Coronary artery (tissue), 2 donors: ENCODE data around the gene GSTT2.

Source experiments
- DNase-seq: peaks from one replicate; pipeline ENCODE4 v3.0.0-alpha.2; 2017; ENCODE audit warnings: low spot score
- H3K27ac ChIP-seq, 2 donors: fragments of 200-600 bp; sonication (generic); one replicate each; pipeline ENCODE4 v1.5.1; 2016 to 2019
- H3K4me3 ChIP-seq: fragments of 200-600 bp; sonication (generic); 2 replicates; pipeline ENCODE4 v1.5.1; 2016; ENCODE audit warnings: mild to moderate bottlenecking, moderate library complexity
- TF ChIP-seq, protein P1 (sequence below): fragments of 200-600 bp; sonication (generic); IDR thresholded peaks from one replicate; pipeline ENCODE4 v1.5.1; 2019; ENCODE audit warnings: antibody characterized with exemption

Gene GSTT2

GRCh38 chr22:24002851-24003250, 22.9 kb downstream of the GSTT2 start:
- TF ChIP-seq, protein P1, sequence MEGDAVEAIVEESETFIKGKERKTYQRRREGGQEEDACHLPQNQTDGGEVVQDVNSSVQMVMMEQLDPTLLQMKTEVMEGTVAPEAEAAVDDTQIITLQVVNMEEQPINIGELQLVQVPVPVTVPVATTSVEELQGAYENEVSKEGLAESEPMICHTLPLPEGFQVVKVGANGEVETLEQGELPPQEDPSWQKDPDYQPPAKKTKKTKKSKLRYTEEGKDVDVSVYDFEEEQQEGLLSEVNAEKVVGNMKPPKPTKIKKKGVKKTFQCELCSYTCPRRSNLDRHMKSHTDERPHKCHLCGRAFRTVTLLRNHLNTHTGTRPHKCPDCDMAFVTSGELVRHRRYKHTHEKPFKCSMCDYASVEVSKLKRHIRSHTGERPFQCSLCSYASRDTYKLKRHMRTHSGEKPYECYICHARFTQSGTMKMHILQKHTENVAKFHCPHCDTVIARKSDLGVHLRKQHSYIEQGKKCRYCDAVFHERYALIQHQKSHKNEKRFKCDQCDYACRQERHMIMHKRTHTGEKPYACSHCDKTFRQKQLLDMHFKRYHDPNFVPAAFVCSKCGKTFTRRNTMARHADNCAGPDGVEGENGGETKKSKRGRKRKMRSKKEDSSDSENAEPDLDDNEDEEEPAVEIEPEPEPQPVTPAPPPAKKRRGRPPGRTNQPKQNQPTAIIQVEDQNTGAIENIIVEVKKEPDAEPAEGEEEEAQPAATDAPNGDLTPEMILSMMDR, result no peak
- Histone ChIP-seq H3K27ac (no peak overlapping the region), H3K4me3 (no peak overlapping the region)
- no peak for DNase-seq

DNA sequence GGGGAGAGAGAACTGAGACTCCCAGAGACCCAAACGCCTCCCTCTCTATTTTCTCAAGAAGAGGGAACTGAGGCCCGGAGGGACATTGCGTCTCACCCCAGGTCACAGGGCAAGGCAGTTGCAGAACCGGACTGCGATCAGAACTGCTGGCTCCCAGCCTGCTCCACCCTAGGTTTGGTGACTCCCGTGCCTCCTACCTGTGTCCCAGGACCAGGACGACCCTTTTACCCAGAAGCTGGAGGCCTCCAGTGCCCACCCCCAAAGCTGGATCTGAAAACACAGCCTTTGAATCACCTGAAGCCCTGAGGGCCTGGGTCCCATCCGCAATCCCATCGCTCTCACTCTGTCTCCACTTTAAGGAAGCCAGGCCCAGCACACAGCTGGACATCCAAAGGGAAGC, 24.0 kb downstream of the GSTT2 start:
- TF ChIP-seq, protein P1, result no peak
- DNase-seq, result no peak
- no peak overlapping the region for H3K27ac ChIP-seq
- H3K4me3 ChIP-seq, result no peak overlapping the region

DNA sequence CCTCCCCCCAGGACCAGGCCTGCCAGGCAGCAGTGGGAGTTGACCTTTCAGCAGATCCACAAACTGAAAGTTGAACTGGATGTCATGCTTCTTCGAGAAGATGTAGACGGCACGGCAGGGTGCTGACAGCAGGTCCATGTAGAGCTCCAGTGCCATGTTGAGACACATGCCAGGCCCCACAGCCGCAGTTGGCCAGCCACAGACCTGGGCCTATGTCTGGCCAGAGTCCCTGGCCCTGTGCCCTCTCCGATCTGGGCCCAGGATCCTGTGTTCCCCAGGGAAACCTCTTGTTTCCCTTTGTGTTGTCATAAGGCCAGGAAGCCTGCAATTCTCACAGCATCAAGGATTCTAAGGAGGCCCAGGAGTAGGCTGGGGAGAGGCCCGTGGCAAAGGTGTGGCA, 25.3 kb downstream of the GSTT2 start, which contains the start of gene GSTT4:
TSS of gene GSTT4 (minus strand) at position 253 of the 400 bp plus-strand sequence. CDS start at position 156, 97 bp downstream.
- H3K27ac ChIP-seq, result peak within 1 kb of the TSS; percentile 26 to 68
- TF ChIP-seq, protein P1, result no peak
- H3K4me3 ChIP-seq, result peak within 1 kb of the TSS; percentile 5
- peak; percentile 82 for DNase-seq

GRCh38 chr22:24006207-24006913, 26.4 kb downstream of the GSTT2 start:
- no peak for DNase-seq
- TF ChIP-seq, protein P1, result no peak
- no peak overlapping the region for H3K27ac ChIP-seq
- H3K4me3 ChIP-seq, result no peak overlapping the region

DNA sequence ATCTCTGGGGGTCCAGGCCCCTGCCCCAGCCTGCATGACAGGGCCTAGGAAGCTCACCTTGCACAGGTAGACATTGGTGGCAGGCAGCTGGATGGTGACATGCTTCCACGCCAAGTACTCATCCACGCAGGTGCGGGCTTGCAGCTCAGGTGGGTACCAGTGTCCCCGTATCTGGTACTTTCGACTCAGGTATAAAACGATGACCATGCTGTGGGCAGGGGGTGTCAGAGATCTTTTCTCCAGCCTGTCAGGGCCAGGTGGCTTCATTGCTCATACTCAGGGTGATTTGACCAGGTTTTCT, 26.9 kb downstream of the GSTT2 start:
- H3K4me3 ChIP-seq, result no peak overlapping the region
- TF ChIP-seq, protein P1, result no peak
- no peak for DNase-seq

GRCh38 chr22:24007253-24008021, 27.5 kb downstream of the GSTT2 start:
- TF ChIP-seq, protein P1, result no peak
- Histone ChIP-seq H3K27ac (no peak overlapping the region), H3K4me3 (no peak overlapping the region)

More for the DNA sequence above, 26.9 kb downstream of the GSTT2 start:
- no peak overlapping the region for H3K27ac ChIP-seq

GRCh38 chr22:24008022-24008283, 28.0 kb downstream of the GSTT2 start:
- no peak overlapping the region for H3K27ac ChIP-seq
- TF ChIP-seq, protein P1, result no peak
- H3K4me3 ChIP-seq, result no peak overlapping the region
- no peak for DNase-seq

More at GRCh38 chr22:24007253-24008021, 27.5 kb downstream of the GSTT2 start:
- no peak for DNase-seq
